B cell (primary cell): ENCODE data around the gene AGBL4. TPM values are rescaled to one million over a fixed set of nuclear protein-coding genes. Genes with fewer than 3 reads are reported as not detected.

Source experiments
- ATAC-seq: fragments of 200-7000 bp; cut with Tn5 transposase; one replicate; pipeline ENCODE4 v1.10.0; 2021; ENCODE audit warnings: low read depth, mild to moderate bottlenecking, moderate number of reproducible peaks, moderate library complexity
- CTCF ChIA-PET: fragments of 350-600 bp; sonication (Branson Sonifier 250); formaldehyde crosslinking; loops from one replicate; lab custom pipeline; 2021; ENCODE audit warnings: antibody characterized with exemption, inconsistent platforms; lab: Charles Lee
- POLR2A ChIA-PET: fragments of 350-600 bp; sonication (Branson Sonifier 250); formaldehyde crosslinking; loops from one replicate; lab custom pipeline; 2021; ENCODE audit warnings: antibody characterized with exemption; lab: Charles Lee
- DNase-seq: peaks from one replicate; pipeline ENCODE4 v3.0.0; 2013
- H2AFZ ChIP-seq: 2 replicates; pipeline ENCODE4 v1.6.1; 2012; ENCODE audit warnings: mild to moderate bottlenecking, low read depth, low read length; ENCODE audit not compliant: insufficient read depth, poor library complexity, severe bottlenecking
- H3K27ac ChIP-seq, 2 donors: 1 replicate in 1 of 2; 2 replicates in 1 of 2; pipeline ENCODE4 v1.5.1; 2012 to 2013; ENCODE audit warnings: low read length in 2 of 2, mild to moderate bottlenecking in 2 of 2, moderate library complexity in 1 of 2
- H3K27me3 ChIP-seq, 4 experiments: fragments of 200-600 bp in 1 of 4; sonication (generic) in 1 of 4; replicated peaks in 1 of 4; 1 replicate in 2 of 4; 2 replicates in 2 of 4; pipeline versions ENCODE4 v1.6.1 to v1.7.0; 2013 to 2016; ENCODE audit warnings: low read length in 3 of 4, mild to moderate bottlenecking in 2 of 4, mixed read lengths in 1 of 4, moderate library complexity in 1 of 4; ENCODE audit not compliant: insufficient read depth in 4 of 4, control insufficient read depth in 3 of 4; ENCODE audit errors: control extremely low read depth in 1 of 4
- H3K36me3 ChIP-seq, 2 experiments: replicated peaks in 1 of 2; 1 replicate in 1 of 2; 2 replicates in 1 of 2; pipeline versions ENCODE4 v1.6.1 to v1.7.1; 2013; ENCODE audit warnings: low read length in 1 of 2; ENCODE audit not compliant: insufficient read depth in 2 of 2, control insufficient read depth in 1 of 2; ENCODE audit errors: control extremely low read depth in 1 of 2, extremely low read depth in 1 of 2
- H3K4me1 ChIP-seq, 2 donors: fragments of 200-600 bp in 1 of 2; sonication (generic) in 1 of 2; 1 replicate in 1 of 2; 2 replicates in 1 of 2; pipeline versions ENCODE4 v1.5.1 to v1.6.1; 2013 to 2017; ENCODE audit warnings: low read length in 2 of 2; ENCODE audit not compliant: control insufficient read depth in 2 of 2, insufficient read depth in 2 of 2
- H3K4me2 ChIP-seq: replicated peaks from 2 replicates; pipeline ENCODE3; 2012; ENCODE audit warnings: mild to moderate bottlenecking, low read depth, low read length; ENCODE audit not compliant: poor library complexity, severe bottlenecking
- H3K4me3 ChIP-seq, 5 experiments: fragments of 200-600 bp in 1 of 5; sonication (generic) in 1 of 5; 1 replicate in 3 of 5; 2 replicates in 2 of 5; pipeline versions ENCODE4 v1.5.1 to v1.7.0; 2011 to 2016; ENCODE audit warnings: low read length in 4 of 5, mild to moderate bottlenecking in 4 of 5, low read depth in 2 of 5, control low read depth in 1 of 5, moderate library complexity in 1 of 5; ENCODE audit not compliant: insufficient read depth in 1 of 5; ENCODE audit errors: control extremely low read depth in 1 of 5, extremely low read depth in 1 of 5
- H3K79me2 ChIP-seq: fragments of 200-600 bp; sonication (generic); one replicate; pipeline ENCODE4 v1.6.0; 2016; ENCODE audit warnings: low read length; ENCODE audit not compliant: control insufficient read depth, insufficient read depth
- H3K9ac ChIP-seq: fragments of 200-600 bp; sonication (generic); 2 replicates; pipeline ENCODE4 v1.6.1; 2017; ENCODE audit warnings: mild to moderate bottlenecking, low read length, moderate library complexity
- H3K9me3 ChIP-seq, 3 donors: one replicate each; pipeline versions ENCODE4 v1.6.1 to v1.7.1; 2013; ENCODE audit warnings: low read length in 2 of 3; ENCODE audit not compliant: control insufficient read depth in 2 of 3, insufficient read depth in 1 of 3; ENCODE audit errors: control extremely low read depth in 1 of 3
- H4K20me1 ChIP-seq: 2 replicates; pipeline ENCODE4 v1.6.0; 2012; ENCODE audit warnings: mild to moderate bottlenecking, low read length; ENCODE audit not compliant: insufficient read depth, control insufficient read depth, poor library complexity, severe bottlenecking
- H3K27ac Mint-ChIP-seq: one replicate; pipeline ENCODE4 v1.8.0; 2021; ENCODE audit warnings: mixed read lengths
- H3K27me3 Mint-ChIP-seq: one replicate; pipeline ENCODE4 v1.8.0; 2021; ENCODE audit warnings: mixed read lengths
- H3K4me1 Mint-ChIP-seq: one replicate; pipeline ENCODE4 v1.8.0; 2021; ENCODE audit warnings: mixed read lengths
- H3K4me3 Mint-ChIP-seq: one replicate; pipeline ENCODE4 v1.8.0; 2021; ENCODE audit warnings: mixed read lengths
- H3K9me3 Mint-ChIP-seq: one replicate; pipeline ENCODE4 v1.8.0; 2022; ENCODE audit warnings: mixed read lengths; ENCODE audit not compliant: insufficient read depth
- CTCF ChIP-seq: fragments of 200-600 bp; IDR thresholded peaks from one replicate; pipeline ENCODE4 v1.8.0; 2022; ENCODE audit warnings: antibody characterized with exemption, mild to moderate bottlenecking
- EZH2 ChIP-seq: IDR thresholded peaks from 2 replicates; pipeline ENCODE4 v1.6.1; 2012; ENCODE audit warnings: borderline replicate concordance, low read depth, mild to moderate bottlenecking, moderate library complexity, low read length; ENCODE audit not compliant: insufficient read depth, poor library complexity, severe bottlenecking
- WGBS: methylation state at CpG from one replicate; pipeline ENCODE4 v1.1.5; 2013; ENCODE audit warnings: missing lambda C conversion rate; ENCODE audit not compliant: insufficient coverage; 5-methylcytosine and 5-hydroxymethylcytosine counted together
- intact Hi-C: fragments of 100-400 bp; cut with micrococcal nuclease; formaldehyde crosslinking; loops from one replicate; pipeline ENCODE4 v1.10.0; 2022
- polyA plus RNA-seq: library from polyadenylated mRNA; depleted of rRNA; stranded (reverse); fragments of >200 nt; gene quantifications from 2 replicates; pipeline ENCODE4 v1.2.3, GENCODE V29; 2012
- total RNA-seq, 2 donors: library from RNA; stranded (reverse); fragments of 120-200 nt in 1 of 2; gene quantifications; 1 replicate in 1 of 2; 2 replicates in 1 of 2; pipeline versions ENCODE4 v1.2.3 to v1.2.4, GENCODE V29; 2013 to 2022

AGBL4 gene
- total and polyA plus RNA-seq, 2 donors (not counting 1 experiment from before 2014, with no cell fraction given) = 0.07 to 0.12 TPM

GRCh38 chr1:48619539-48619938, 1404.2 kb downstream of the AGBL4 start:
- intact Hi-C loops = no loop called here
- CTCF ChIA-PET = no interaction called here
- Mint-ChIP-seq H3K27ac (no peak overlapping the region), H3K4me1 (no peaks in the 10 kb centered on the region), H3K9me3 (no peaks in the 10 kb centered on the region), H3K4me3 (no peak overlapping the region), H3K27me3 (peaks cover 21% of the 10 kb centered on the region)
- H3K4me2 ChIP-seq = no peak overlapping the region
- TF ChIP-seq EZH2 (no peak), CTCF (no peak)
- DNase-seq = no peak
- WGBS = 76% methylated on average over 7 of the region's 9 CpGs
- no peaks in the 10 kb centered on the region for H3K36me3 ChIP-seq
- no peaks in the 10 kb centered on the region for H3K27me3 ChIP-seq
- no peak overlapping the region for H3K4me3 ChIP-seq
- no peaks in the 10 kb centered on the region for H3K4me1 ChIP-seq
- no peak overlapping the region for H3K9ac ChIP-seq
- no peaks in the 10 kb centered on the region for H4K20me1 ChIP-seq
- no peaks in the 10 kb centered on the region for H3K79me2 ChIP-seq
- no peak for ATAC-seq
- no peaks in the 10 kb centered on the region for H3K9me3 ChIP-seq
- H3K27ac ChIP-seq = no peak overlapping the region
- POLR2A ChIA-PET = no interaction called here
- no peak overlapping the region for H2AFZ ChIP-seq

GRCh38 chr1:48617252-48617651, 1406.5 kb downstream of the AGBL4 start:
- Mint-ChIP-seq H3K27me3 (peaks cover 13% of the 10 kb centered on the region), H3K4me1 (no peaks in the 10 kb centered on the region), H3K4me3 (no peak overlapping the region), H3K27ac (no peak overlapping the region), H3K9me3 (no peaks in the 10 kb centered on the region)
- H2AFZ ChIP-seq = no peak overlapping the region
- no peaks in the 10 kb centered on the region for H3K4me1 ChIP-seq
- CTCF ChIA-PET = no interaction called here
- H3K9ac ChIP-seq = no peak overlapping the region
- intact Hi-C loops = no loop called here
- ATAC-seq (no peak), DNase-seq (no peak)
- no peak overlapping the region for H3K27ac ChIP-seq
- no peaks in the 10 kb centered on the region for H3K79me2 ChIP-seq
- H4K20me1 ChIP-seq = no peaks in the 10 kb centered on the region
- POLR2A ChIA-PET = no interaction called here
- TF ChIP-seq CTCF (no peak), EZH2 (no peak)
- no peaks in the 10 kb centered on the region for H3K9me3 ChIP-seq
- WGBS = 17% methylated on average over 2 of the region's 3 CpGs
- H3K4me3 ChIP-seq = no peak overlapping the region
- H3K27me3 ChIP-seq = peaks cover 0 to 3% (median 0%) of the 10 kb centered on the region in 4 experiments
- no peaks in the 10 kb centered on the region for H3K36me3 ChIP-seq
- H3K4me2 ChIP-seq = no peak overlapping the region
